22Rv1 (cell line): ENCODE results near the gene COLGALT1.
"Not testable (repeated sequence)": the region's sequence is repeated elsewhere in the genome, so short reads cannot be mapped to it uniquely, and the experiment has no call there.

ENCODE experiments used
- H3K27ac ChIP-seq: fragments of 450-650 bp; 2 replicates; pipeline ENCODE4 v1.5.1; 2017
- CTCF ChIP-seq: fragments of 450-650 bp; IDR thresholded peaks from 2 replicates; pipeline ENCODE4 v1.5.1; 2017; ENCODE audit warnings: mild to moderate bottlenecking
- ZFX ChIP-seq: fragments of 450-650 bp; IDR thresholded peaks from 2 replicates; pipeline ENCODE4 v1.6.1; 2017; ENCODE audit warnings: antibody characterized with exemption, borderline replicate concordance

The COLGALT1 gene

GRCh38 chr19:17555480-17555928 lies at the start of gene COLGALT1:
Gene COLGALT1, plus strand, starts transcription at chr19:17555649. Its CDS starts 65 bp downstream, at chr19:17555714.
- peak within 1 kb of the TSS; percentile 81 for H3K27ac ChIP-seq
- no peak for TF ChIP-seq ZFX
- peak; percentile 15; the same call in 1 of the 2 replicates for TF ChIP-seq CTCF

- TF ChIP-seq ZFX, result no peak
- no peak for TF ChIP-seq CTCF
- no peak overlapping the region for H3K27ac ChIP-seq
Measured at GRCh38 chr19:17506745-17507144, 48.7 kb upstream of the COLGALT1 start.

- H3K27ac ChIP-seq, result not testable (repeated sequence)
Measured at GRCh38 chr19:17508558-17508933, 46.9 kb upstream of the COLGALT1 start.

GRCh38 chr19:17510220-17510993 lies 45.0 kb upstream of the COLGALT1 start:
- H3K27ac ChIP-seq, result peak overlapping the region; percentile 87

GRCh38 chr19:17511724-17512573 lies 43.5 kb upstream of the COLGALT1 start:
- peak overlapping the region; percentile 87 for H3K27ac ChIP-seq
- no peak for TF ChIP-seq ZFX
- TF ChIP-seq CTCF, result no peak

More at GRCh38 chr19:17510220-17510993, 45.0 kb upstream of the COLGALT1 start:
- no peak for TF ChIP-seq CTCF
- TF ChIP-seq ZFX, result no peak

- H3K27ac ChIP-seq, result no peak overlapping the region; the same call in 1 of the 2 replicates
- no peak for TF ChIP-seq ZFX
- TF ChIP-seq CTCF, result no peak
Measured at GRCh38 chr19:17512574-17512939, 42.9 kb upstream of the COLGALT1 start.

GRCh38 chr19:17515408-17516149 lies 39.9 kb upstream of the COLGALT1 start:
- no peak overlapping the region for H3K27ac ChIP-seq
- TF ChIP-seq ZFX (no peak), CTCF (no peak)
